Lower leg skin (tissue), 3 donors: ENCODE results near the gene CACNA1B.

Source experiments
- POLR2A ChIP-seq, 2 donors: fragments of 450-650 bp; IDR thresholded peaks; one replicate each; pipeline ENCODE4 v1.6.1; 2016 to 2017; ENCODE audit warnings: antibody characterized with exemption in 2 of 2, mild to moderate bottlenecking in 1 of 2, moderate library complexity in 1 of 2
- TF ChIP-seq, protein P1 (sequence below), 3 donors: fragments of 450-650 bp; IDR thresholded peaks; one replicate each; pipeline ENCODE4 v1.5.1; 2016; ENCODE audit warnings: antibody characterized with exemption in 3 of 3, mild to moderate bottlenecking in 3 of 3, moderate library complexity in 2 of 3

DNA sequence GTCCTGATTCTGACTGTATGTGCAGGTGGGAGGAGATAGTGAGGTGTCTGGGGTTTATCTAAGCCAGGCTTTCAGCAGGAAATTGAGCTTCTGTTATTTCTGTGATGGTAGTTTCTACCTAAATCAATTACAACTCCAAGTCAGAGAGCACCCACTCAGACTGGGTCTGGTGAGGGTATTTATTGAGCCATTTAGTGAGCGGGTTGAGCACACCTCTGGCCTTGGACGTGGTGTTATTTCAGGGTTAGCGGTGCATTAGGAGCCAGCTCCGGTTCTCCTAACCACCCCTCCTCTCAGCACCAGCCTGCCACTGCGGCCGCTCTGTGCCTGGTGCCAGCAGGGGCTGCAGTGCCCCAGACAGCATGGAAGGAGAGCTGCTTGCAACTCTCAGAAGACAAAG, 238.9 kb downstream of the CACNA1B start:
- no peak for TF ChIP-seq POLR2A (IDR thresholded peaks at IDR 0.05)
- TF ChIP-seq, protein P1, sequence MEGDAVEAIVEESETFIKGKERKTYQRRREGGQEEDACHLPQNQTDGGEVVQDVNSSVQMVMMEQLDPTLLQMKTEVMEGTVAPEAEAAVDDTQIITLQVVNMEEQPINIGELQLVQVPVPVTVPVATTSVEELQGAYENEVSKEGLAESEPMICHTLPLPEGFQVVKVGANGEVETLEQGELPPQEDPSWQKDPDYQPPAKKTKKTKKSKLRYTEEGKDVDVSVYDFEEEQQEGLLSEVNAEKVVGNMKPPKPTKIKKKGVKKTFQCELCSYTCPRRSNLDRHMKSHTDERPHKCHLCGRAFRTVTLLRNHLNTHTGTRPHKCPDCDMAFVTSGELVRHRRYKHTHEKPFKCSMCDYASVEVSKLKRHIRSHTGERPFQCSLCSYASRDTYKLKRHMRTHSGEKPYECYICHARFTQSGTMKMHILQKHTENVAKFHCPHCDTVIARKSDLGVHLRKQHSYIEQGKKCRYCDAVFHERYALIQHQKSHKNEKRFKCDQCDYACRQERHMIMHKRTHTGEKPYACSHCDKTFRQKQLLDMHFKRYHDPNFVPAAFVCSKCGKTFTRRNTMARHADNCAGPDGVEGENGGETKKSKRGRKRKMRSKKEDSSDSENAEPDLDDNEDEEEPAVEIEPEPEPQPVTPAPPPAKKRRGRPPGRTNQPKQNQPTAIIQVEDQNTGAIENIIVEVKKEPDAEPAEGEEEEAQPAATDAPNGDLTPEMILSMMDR (IDR thresholded peaks at IDR 0.05): no peak
